Tibial nerve (tissue), 4 donors: Measurements from ENCODE around the gene VIT. TPM values are rescaled to one million over a fixed set of nuclear protein-coding genes. Genes with fewer than 3 reads are reported as not detected.

ENCODE experiments used
- DNase-seq, 2 donors: peaks; one replicate each; pipeline ENCODE4 v3.0.0-alpha.2; 2019; ENCODE audit warnings: low spot score in 2 of 2
- H3K27ac ChIP-seq, 4 donors: fragments of 200-600 bp; sonication (generic) in 3 of 4; one replicate each; pipeline ENCODE4 v1.5.1; 2017 to 2019; ENCODE audit warnings: mild to moderate bottlenecking in 1 of 4
- H3K27me3 ChIP-seq, 2 donors: fragments of 200-600 bp; sonication (generic) in 1 of 2; one replicate each; pipeline versions ENCODE4 v1.5.1 to v1.6.0; 2017 to 2019
- H3K36me3 ChIP-seq, 3 donors: fragments of 200-600 bp; sonication (generic); one replicate each; pipeline ENCODE4 v1.5.1; 2018 to 2019
- H3K4me1 ChIP-seq, 4 donors: fragments of 200-600 bp; sonication (generic) in 3 of 4; one replicate each; pipeline ENCODE4 v1.5.1; 2017 to 2019
- H3K4me3 ChIP-seq, 4 donors: fragments of 200-600 bp; sonication (generic) in 3 of 4; one replicate each; pipeline ENCODE4 v1.5.1; 2017 to 2019; ENCODE audit warnings: mild to moderate bottlenecking in 1 of 4, moderate library complexity in 1 of 4
- H3K9me3 ChIP-seq, 4 donors: fragments of 200-600 bp; sonication (generic) in 3 of 4; one replicate each; pipeline ENCODE4 v1.5.1; 2017 to 2019
- CTCF ChIP-seq, 5 experiments: fragments of 200-600 bp in 3 of 5; fragments of 450-650 bp in 2 of 5; sonication (generic) in 3 of 5; IDR thresholded peaks; one replicate each; pipeline ENCODE4 v1.5.1; 2016 to 2019; ENCODE audit warnings: antibody characterized with exemption in 5 of 5, mild to moderate bottlenecking in 3 of 5, moderate library complexity in 2 of 5
- EP300 ChIP-seq, 2 donors: sonication (generic); formaldehyde crosslinking; IDR thresholded peaks; one replicate each; pipeline ENCODE4 v1.6.1; 2017; ENCODE audit warnings: antibody characterized with exemption in 2 of 2, mild to moderate bottlenecking in 1 of 2
- POLR2A ChIP-seq, 2 donors: fragments of 450-650 bp; IDR thresholded peaks; one replicate each; pipeline ENCODE4 v1.6.1; 2017; ENCODE audit warnings: antibody characterized with exemption in 2 of 2, mild to moderate bottlenecking in 2 of 2, moderate library complexity in 2 of 2
- WGBS, 2 donors: methylation state at CpG; one replicate each; pipeline ENCODE4 v1.1.5; 2018; 5-methylcytosine and 5-hydroxymethylcytosine counted together
- total RNA-seq, 4 donors: library from RNA; depleted of rRNA; stranded (reverse); fragments of >200 nt; gene quantifications; one replicate each; pipeline ENCODE4 v1.1.0, GENCODE V29; 2016

The VIT gene
- total RNA-seq, 4 donors from 2014 or later = 55.2 to 201 (median 125) TPM

GRCh38 chr2:36756438-36756837 is 59.9 kb downstream of the VIT start:
- Histone ChIP-seq H3K9me3 (no peaks in the 10 kb centered on the region), H3K4me1 (peaks cover 0 to 22% (median 0%) of the 10 kb centered on the region in 4 donors), H3K27ac (peak overlapping the region in 1 of 4 donors; percentile 14), H3K4me3 (no peak overlapping the region), H3K36me3 (peaks cover 0 to 4% (median 0%) of the 10 kb centered on the region in 3 donors), H3K27me3 (no peaks in the 10 kb centered on the region)
- TF ChIP-seq EP300 (IDR thresholded peaks at IDR 0.05) (peak in 1 of 2 donors; percentile 54), POLR2A (IDR thresholded peaks at IDR 0.05) (no peak), CTCF (IDR thresholded peaks at IDR 0.05) (no peak)
- WGBS, 2 donors = 38 to 41% methylated on average over 8 of the region's 8 CpGs
- no peak for DNase-seq

- Histone ChIP-seq H3K27me3 (no peaks in the 10 kb centered on the region), H3K9me3 (no peaks in the 10 kb centered on the region), H3K27ac (no peak overlapping the region), H3K4me3 (no peak overlapping the region), H3K36me3 (no peaks in the 10 kb centered on the region), H3K4me1 (peaks cover 0 to 3% (median 0%) of the 10 kb centered on the region in 4 donors)
- TF ChIP-seq EP300 (IDR thresholded peaks at IDR 0.05) (no peak), POLR2A (IDR thresholded peaks at IDR 0.05) (no peak)
- no peak for DNase-seq
- 72 to 75% methylated on average over 9 of the region's 9 CpGs for WGBS, 2 donors
Observed at GRCh38 chr2:36762764-36763490, 66.4 kb downstream of the VIT start.

- Histone ChIP-seq H3K36me3 (no peaks in the 10 kb centered on the region), H3K9me3 (no peaks in the 10 kb centered on the region), H3K4me1 (no peaks in the 10 kb centered on the region), H3K27ac (no peak overlapping the region), H3K4me3 (no peak overlapping the region), H3K27me3 (no peaks in the 10 kb centered on the region)
- DNase-seq = no peak
- TF ChIP-seq CTCF (IDR thresholded peaks at IDR 0.05) = no peak
- no peak for TF ChIP-seq EP300 (IDR thresholded peaks at IDR 0.05)
- TF ChIP-seq POLR2A (IDR thresholded peaks at IDR 0.05) = no peak
- WGBS, 2 donors = 61 to 70% methylated on average over 2 of the region's 2 CpGs
Observed at GRCh38 chr2:36769106-36769505, 72.6 kb downstream of the VIT start.

- no peak for DNase-seq
- no peaks in the 10 kb centered on the region for H3K27me3 ChIP-seq
- no peak overlapping the region for H3K4me3 ChIP-seq
- H3K27ac ChIP-seq = no peak overlapping the region
- H3K9me3 ChIP-seq = no peaks in the 10 kb centered on the region
- 63 to 69% methylated on average over 11 of the region's 11 CpGs for WGBS, 2 donors
- H3K36me3 ChIP-seq = no peaks in the 10 kb centered on the region
- TF ChIP-seq CTCF (IDR thresholded peaks at IDR 0.05) (peak; percentile 12 to 57 (median 30)), POLR2A (IDR thresholded peaks at IDR 0.05) (no peak), EP300 (IDR thresholded peaks at IDR 0.05) (no peak)
- no peaks in the 10 kb centered on the region for H3K4me1 ChIP-seq
Observed at GRCh38 chr2:36770542-36771287, 74.2 kb downstream of the VIT start.

DNA sequence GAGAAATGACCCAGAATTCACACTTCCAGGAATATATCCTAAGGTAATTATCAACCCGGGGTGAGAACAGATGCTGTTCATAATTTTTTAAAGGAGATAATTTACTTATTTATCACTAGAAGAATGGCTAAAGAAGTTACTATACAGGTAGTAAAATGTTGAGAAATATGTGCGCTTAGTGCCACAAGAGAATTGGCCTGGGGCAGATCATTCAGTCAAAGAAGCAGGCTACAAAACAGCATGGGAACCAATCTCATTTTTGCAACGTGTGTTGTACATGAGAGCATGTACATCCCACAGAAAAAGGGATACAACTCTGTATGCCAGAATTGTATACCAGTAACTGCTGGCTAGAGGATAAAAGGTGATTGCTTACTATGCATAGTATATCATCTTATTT is 75.2 kb downstream of the VIT start:
- WGBS, 2 donors = 74 to 75% methylated on average over 3 of the region's 3 CpGs
- H3K27me3 ChIP-seq = no peaks in the 10 kb centered on the region
- H3K9me3 ChIP-seq = no peaks in the 10 kb centered on the region
- H3K36me3 ChIP-seq = no peaks in the 10 kb centered on the region
- TF ChIP-seq POLR2A (IDR thresholded peaks at IDR 0.05) (no peak), CTCF (IDR thresholded peaks at IDR 0.05) (no peak), EP300 (IDR thresholded peaks at IDR 0.05) (no peak)
- no peak overlapping the region for H3K27ac ChIP-seq
- no peaks in the 10 kb centered on the region for H3K4me1 ChIP-seq
- DNase-seq = no peak
- no peak overlapping the region for H3K4me3 ChIP-seq
